IMR-90 (cell line): ENCODE data around the gene FSTL1. TPM values are rescaled to one million over a fixed set of nuclear protein-coding genes. Genes with fewer than 3 reads are reported as not detected.

Experiments
- ATAC-seq: fragments of 200-7000 bp; cut with Tn5 transposase; 2 replicates; pipeline ENCODE4 v1.9.1; 2020; ENCODE audit warnings: low read depth, mild to moderate bottlenecking, moderate library complexity
- BruUV-seq: library from RNA; stranded (reverse); fragments of 400-500 nt; replicated peaks from 2 replicates; lab custom pipeline; 2021; lab: Mats Ljungman, UMichigan
- CTCF ChIA-PET: fragments of 300-600 bp; formaldehyde crosslinking; extraction: SDS; loops from one replicate; lab custom pipeline; 2021; ENCODE audit warnings: antibody characterized with exemption; lab: Yijun Ruan, JAX
- POLR2A ChIA-PET: fragments of 300-600 bp; sonication (Branson Sonifier 250); formaldehyde crosslinking; loops from one replicate; lab custom pipeline; 2022; ENCODE audit warnings: antibody characterized with exemption; ENCODE audit not compliant: unreplicated experiment; lab: Charles Lee
- DNase-seq: peaks from one replicate; pipeline ENCODE4 v3.0.0; 2013
- H2AFZ ChIP-seq: replicated peaks from 2 replicates; pipeline ENCODE3; 2013; ENCODE audit warnings: low read length, mild to moderate bottlenecking; ENCODE audit not compliant: poor library complexity
- H2AK5ac ChIP-seq: 2 replicates; pipeline ENCODE4 v1.6.1; 2013; ENCODE audit warnings: low read depth, low read length, inconsistent platforms
- H2AK9ac ChIP-seq: replicated peaks from 2 replicates; pipeline ENCODE3; 2013; ENCODE audit warnings: mild to moderate bottlenecking, low read depth, low read length, moderate library complexity; ENCODE audit not compliant: poor library complexity
- H2BK120ac ChIP-seq: 2 replicates; pipeline ENCODE4 v1.6.1; 2013; ENCODE audit warnings: low read depth, low read length, inconsistent platforms
- H2BK15ac ChIP-seq: 3 replicates; pipeline ENCODE4 v1.6.1; 2013; ENCODE audit warnings: low read depth, low read length, inconsistent platforms
- H2BK20ac ChIP-seq: 2 replicates; pipeline ENCODE4 v1.6.1; 2013; ENCODE audit warnings: low read depth, mild to moderate bottlenecking, inconsistent platforms, low read length, moderate library complexity
- H2BK5ac ChIP-seq: 2 replicates; pipeline ENCODE4 v1.6.1; 2013; ENCODE audit warnings: mild to moderate bottlenecking, low read depth, low read length, inconsistent platforms; ENCODE audit not compliant: poor library complexity, severe bottlenecking
- H3K14ac ChIP-seq: replicated peaks from 2 replicates; pipeline ENCODE4 v1.6.1; 2013; ENCODE audit warnings: low read depth, low read length, inconsistent platforms
- H3K18ac ChIP-seq: 2 replicates; pipeline ENCODE4 v1.6.1; 2013; ENCODE audit warnings: low read depth, low read length, control low read depth
- H3K23ac ChIP-seq: 2 replicates; pipeline ENCODE4 v1.6.1; 2013; ENCODE audit warnings: low read depth, low read length, inconsistent platforms
- H3K27ac ChIP-seq: 2 replicates; pipeline ENCODE4 v1.5.1; 2013; ENCODE audit warnings: mild to moderate bottlenecking, control low read depth, low read length; ENCODE audit not compliant: insufficient read depth
- H3K27me3 ChIP-seq: 2 replicates; pipeline ENCODE4 v1.6.1; 2013; ENCODE audit warnings: low read length; ENCODE audit not compliant: control insufficient read depth, insufficient read depth
- H3K36me3 ChIP-seq: 2 replicates; pipeline ENCODE4 v1.6.1; 2013; ENCODE audit warnings: low read length, mixed read lengths; ENCODE audit not compliant: control insufficient read depth, insufficient read depth
- H3K4ac ChIP-seq: 2 replicates; pipeline ENCODE4 v1.6.1; 2013; ENCODE audit warnings: low read depth, low read length, inconsistent platforms
- H3K4me1 ChIP-seq: 2 replicates; pipeline ENCODE4 v1.6.1; 2013; ENCODE audit warnings: low read length, mixed read lengths; ENCODE audit not compliant: control insufficient read depth, insufficient read depth
- H3K4me2 ChIP-seq: 2 replicates; pipeline ENCODE4 v1.6.1; 2013; ENCODE audit warnings: low read depth, mild to moderate bottlenecking, control low read depth, low read length, moderate library complexity
- H3K4me3 ChIP-seq: 2 replicates; pipeline ENCODE4 v1.5.1; 2013; ENCODE audit warnings: low read depth, mild to moderate bottlenecking, control low read depth, low read length, moderate library complexity; ENCODE audit not compliant: insufficient read depth
- H3K56ac ChIP-seq: 2 replicates; pipeline ENCODE4 v1.6.1; 2013; ENCODE audit warnings: low read length, inconsistent platforms; ENCODE audit not compliant: insufficient read depth; ENCODE audit errors: extremely low read depth
- H3K79me1 ChIP-seq, 2 experiments: 2 replicates each; pipeline ENCODE4 v1.6.1; 2013; ENCODE audit warnings: low read length in 2 of 2, inconsistent platforms in 1 of 2, low read depth in 1 of 2
- H3K9ac ChIP-seq: 2 replicates; pipeline ENCODE4 v1.6.1; 2013; ENCODE audit warnings: low read depth, low read length, control low read depth
- H3K9me1 ChIP-seq: 2 replicates; pipeline ENCODE4 v1.6.1; 2013; ENCODE audit warnings: low read length, inconsistent platforms; ENCODE audit not compliant: insufficient read depth
- H3K9me3 ChIP-seq: 2 replicates; pipeline ENCODE4 v1.6.1; 2013; ENCODE audit warnings: low read length; ENCODE audit not compliant: control insufficient read depth, insufficient read depth
- H4K20me1 ChIP-seq: 2 replicates; pipeline ENCODE4 v1.6.1; 2013; ENCODE audit warnings: low read length, inconsistent platforms; ENCODE audit not compliant: insufficient read depth
- H4K5ac ChIP-seq: 2 replicates; pipeline ENCODE4 v1.6.1; 2013; ENCODE audit warnings: mild to moderate bottlenecking, low read depth, low read length, control low read depth
- H4K8ac ChIP-seq, 2 experiments: 2 replicates each; pipeline ENCODE4 v1.6.1; 2013; ENCODE audit warnings: low read depth in 2 of 2, low read length in 2 of 2, control low read depth in 1 of 2, inconsistent platforms in 1 of 2
- H4K91ac ChIP-seq: 2 replicates; pipeline ENCODE4 v1.6.1; 2013; ENCODE audit warnings: low read depth, low read length, inconsistent platforms; ENCODE audit not compliant: insufficient read depth
- CEBPB ChIP-seq: IDR thresholded peaks from 2 replicates; pipeline ENCODE4 v1.6.1; 2012; ENCODE audit warnings: low read depth, low read length, improper control_type of control experiment
- MAZ ChIP-seq: IDR thresholded peaks from 2 replicates; pipeline ENCODE4 v1.6.1; 2012; ENCODE audit warnings: low read depth, mild to moderate bottlenecking, low read length, improper control_type of control experiment, moderate library complexity, borderline replicate concordance
- RAD21 ChIP-seq: IDR thresholded peaks from 2 replicates; pipeline ENCODE4 v1.6.1; 2012; ENCODE audit warnings: low read length, improper control_type of control experiment
- whole genome bisulfite sequencing, 2 experiments: methylation state at CpG; one replicate each; pipeline versions ENCODE4 v1.1.5 to v1.1.7; 2013; ENCODE audit warnings: missing lambda C conversion rate in 2 of 2; ENCODE audit not compliant: insufficient read length in 1 of 2; ENCODE audit errors: extremely low coverage in 2 of 2; 5-methylcytosine and 5-hydroxymethylcytosine counted together
- dilution Hi-C: fragments of 300-500 bp; cut with HindIII; formaldehyde crosslinking; loops from one replicate; pipeline ENCODE4 v1.14.3; 2018; ENCODE audit warnings: low sequenced_read_pairs; ENCODE audit not compliant: unreplicated experiment
- in situ Hi-C: fragments of 300-500 bp; cut with MboI; formaldehyde crosslinking; loops from 3 replicates; pipeline ENCODE4 v1.14.3; 2019; ENCODE audit warnings: low sequenced_read_pairs, inconsistent platforms, mixed read lengths
- intact Hi-C: fragments of 100-400 bp; cut with micrococcal nuclease; formaldehyde crosslinking; loops from 2 replicates; pipeline ENCODE4 v1.10.0; 2022
- polyA plus RNA-seq, 3 experiments: library from polyadenylated mRNA; depleted of rRNA; stranded (reverse); fragments of >200 nt; gene quantifications; 2 replicates each; pipeline ENCODE4 v1.2.3, GENCODE V29; 2012; ENCODE audit warnings: low replicate concordance in 1 of 3
- total RNA-seq: library from RNA; depleted of rRNA; stranded (reverse); fragments of >200 nt; gene quantifications from 2 replicates; pipeline ENCODE4 v1.2.3, GENCODE V29; 2012

FSTL1 gene
- total and polyA plus RNA-seq, 2 of the 4 experiments (the other 2 are of a cell fraction): 864 to 1,642 TPM

DNA sequence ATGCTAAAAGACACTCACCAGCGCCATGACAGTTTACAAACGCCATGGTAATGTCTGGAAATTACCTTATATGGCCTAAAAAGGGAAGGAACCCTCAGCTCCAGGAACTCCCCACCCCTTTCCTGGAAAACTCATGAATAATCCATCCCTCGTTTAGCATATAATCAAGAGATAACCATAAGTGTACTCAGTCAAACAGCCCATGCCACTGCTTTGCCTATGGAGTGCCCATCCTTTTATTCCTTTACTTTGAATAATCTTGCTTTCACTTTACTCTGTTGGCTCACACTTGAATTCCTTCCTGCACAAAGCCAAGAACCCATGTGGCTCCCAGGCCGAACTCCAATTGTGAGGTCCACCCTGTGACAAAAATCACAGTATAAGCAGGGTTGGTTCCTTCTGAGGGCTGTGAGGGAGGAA lies 19.1 kb upstream of the FSTL1 start:
- WGBS, 2 experiments: 67% methylated on average over 1 of the region's 4 CpGs; no CpG with 5 or more reads in 1 of the 2 experiments
- H3K4me3 ChIP-seq: no peak overlapping the region
- ATAC-seq: no peak
- H3K18ac ChIP-seq: peak overlapping the region; percentile 95
- peaks cover 0 to 10% of the 10 kb centered on the region in 2 experiments; a peak in 2 of 4 replicates for H3K79me1 ChIP-seq
- in situ Hi-C loops: no loop called here
- peak overlapping the region; percentile 92 for H2BK120ac ChIP-seq
- peak overlapping the region; percentile 79 to 85 for H4K8ac ChIP-seq
- H3K14ac ChIP-seq: peak overlapping the region; percentile 80
- H3K27me3 ChIP-seq: no peaks in the 10 kb centered on the region
- H2AK9ac ChIP-seq: peak overlapping the region; percentile 70
- peak overlapping the region; percentile 93 for H3K4ac ChIP-seq
- peak overlapping the region; percentile 97; the same call in 1 of the 2 replicates for H4K5ac ChIP-seq
- H2AFZ ChIP-seq: peak overlapping the region; percentile 73
- peak overlapping the region; percentile 97 for H3K23ac ChIP-seq
- peak overlapping the region; percentile 82 for H2BK20ac ChIP-seq
- dilution Hi-C loops: no loop called here
- H3K4me2 ChIP-seq: peak overlapping the region; percentile 41; the same call in 1 of the 2 replicates
- H3K4me1 ChIP-seq: peaks cover 24% of the 10 kb centered on the region
- H3K9me1 ChIP-seq: peaks cover 9% of the 10 kb centered on the region
- H2BK15ac ChIP-seq: peak overlapping the region; percentile 87; the same call in 2 of the 3 replicates
- H4K20me1 ChIP-seq: no peaks in the 10 kb centered on the region
- no peak overlapping the region for H3K9ac ChIP-seq
- intact Hi-C loops: loop anchor here (2.0 kb wide), 1 partner anchor 19 kb away; the partner anchor contains the start of gene FSTL1
- BruUV-seq: no TSS peak
- ChIA-PET POLR2A (no interaction called here), CTCF (no interaction called here)
- no peaks in the 10 kb centered on the region for H3K36me3 ChIP-seq
- peak overlapping the region; percentile 85 for H4K91ac ChIP-seq
- H3K9me3 ChIP-seq: peaks cover 5% of the 10 kb centered on the region
- H3K27ac ChIP-seq: peak overlapping the region; percentile 58
- peak overlapping the region; percentile 84 for H2BK5ac ChIP-seq
- peak overlapping the region; percentile 73 for H3K56ac ChIP-seq
- peak overlapping the region; percentile 80 for H2AK5ac ChIP-seq
- no peak for DNase-seq
- TF ChIP-seq MAZ (no peak), CEBPB (no peak), RAD21 (no peak)
